ENCODE results near the gene NUDT5.

- TF ChIP-seq CTCF (IDR thresholded peaks at IDR 0.05) (no peak), POLR2A (IDR thresholded peaks at IDR 0.05) (no peak)
Observed at GRCh38 chr10:12156367-12157123, 39.1 kb downstream of the NUDT5 start.
